Erythroblast (primary cell): ENCODE measurements around the gene TCF12.

Experiments
- GATA1 ChIP-seq: IDR thresholded peaks from 2 replicates; pipeline ENCODE4 v1.6.1; 2011; ENCODE audit warnings: low read depth, mild to moderate bottlenecking, control low read depth, low read length, moderate library complexity
- POLR2A ChIP-seq: IDR thresholded peaks from 2 replicates; pipeline ENCODE4 v1.6.1; 2011; ENCODE audit warnings: mild to moderate bottlenecking, low read length

- no peak for TF ChIP-seq POLR2A
- TF ChIP-seq GATA1 = no peak
These were observed 28.4 kb upstream of the TCF12 start for GRCh38 chr15:56890038-56890437.
